PC-3 (cell line): ENCODE measurements around the gene RBM10. TPM values are rescaled to one million over a fixed set of nuclear protein-coding genes. Genes with fewer than 3 reads are reported as not detected.

ENCODE experiments used
- ATAC-seq: fragments of 200-7000 bp; cut with Tn5 transposase; 2 replicates; pipeline ENCODE4 v1.9.1; 2020; ENCODE audit warnings: mild to moderate bottlenecking, moderate library complexity
- BruUV-seq: library from RNA; stranded (reverse); fragments of 400-500 nt; replicated peaks from 2 replicates; lab custom pipeline; 2021; lab: Mats Ljungman, UMichigan
- CTCF ChIA-PET: fragments of 300-600 bp; sonication (Branson Sonifier 250); formaldehyde crosslinking; loops from one replicate; lab custom pipeline; 2022; ENCODE audit warnings: antibody characterized with exemption; lab: Charles Lee
- POLR2A ChIA-PET: fragments of 300-600 bp; sonication (Branson Sonifier 250); formaldehyde crosslinking; loops from one replicate; lab custom pipeline; 2022; ENCODE audit warnings: antibody characterized with exemption; ENCODE audit not compliant: unreplicated experiment; lab: Charles Lee
- DNase-seq: peaks from one replicate; pipeline ENCODE4 v3.0.0-alpha.2; 2015
- H2AFZ ChIP-seq: fragments of 300-600 bp; sonication (generic); 2 replicates; pipeline ENCODE4 v1.6.0; 2016; ENCODE audit warnings: antibody characterized with exemption, low read length
- H3F3A ChIP-seq: fragments of 300-600 bp; sonication (generic); one replicate; pipeline ENCODE4 v1.6.0; 2017; ENCODE audit warnings: antibody characterized with exemption, low read length, control low read depth, mild to moderate bottlenecking; ENCODE audit not compliant: unreplicated experiment
- H3K27ac ChIP-seq: fragments of 300-600 bp; sonication (generic); 2 replicates; pipeline ENCODE4 v1.5.1; 2016; ENCODE audit warnings: mild to moderate bottlenecking, low read length
- H3K27me3 ChIP-seq: fragments of 300-600 bp; sonication (generic); 2 replicates; pipeline ENCODE4 v1.6.1; 2016; ENCODE audit warnings: low read length, mixed read lengths
- H3K36me3 ChIP-seq: fragments of 300-600 bp; sonication (generic); 2 replicates; pipeline ENCODE4 v1.6.1; 2016; ENCODE audit warnings: low read depth, mixed run types, low read length, mixed read lengths
- H3K4me1 ChIP-seq: fragments of 300-600 bp; sonication (generic); 2 replicates; pipeline ENCODE4 v1.5.1; 2016; ENCODE audit warnings: low read length; ENCODE audit not compliant: insufficient read depth
- H3K4me2 ChIP-seq: fragments of 300-600 bp; sonication (generic); 2 replicates; pipeline ENCODE4 v1.6.0; 2016; ENCODE audit warnings: low read length
- H3K4me3 ChIP-seq: fragments of 300-600 bp; sonication (generic); 2 replicates; pipeline ENCODE4 v1.5.1; 2016; ENCODE audit warnings: mild to moderate bottlenecking, low read length, mixed read lengths
- H3K79me2 ChIP-seq: fragments of 300-600 bp; sonication (generic); 2 replicates; pipeline ENCODE4 v1.6.1; 2017; ENCODE audit warnings: low read length, mixed read lengths
- H3K9ac ChIP-seq: fragments of 300-600 bp; sonication (generic); 2 replicates; pipeline ENCODE4 v1.6.0; 2016; ENCODE audit warnings: mild to moderate bottlenecking, low read length
- H3K9me2 ChIP-seq: fragments of 300-600 bp; sonication (generic); replicated peaks from 2 replicates; pipeline ENCODE4 v1.6.1; 2016; ENCODE audit warnings: mixed run types, low read length, mixed read lengths
- H3K9me3 ChIP-seq: fragments of 300-600 bp; sonication (generic); 2 replicates; pipeline ENCODE4 v1.6.1; 2016; ENCODE audit warnings: low read length, mixed read lengths
- H4K20me1 ChIP-seq: fragments of 300-600 bp; sonication (generic); 2 replicates; pipeline ENCODE4 v1.6.1; 2016; ENCODE audit warnings: low read length, mixed read lengths
- EZH2 ChIP-seq: fragments of 300-600 bp; sonication (generic); IDR thresholded peaks from one replicate; pipeline ENCODE4 v1.6.1; 2017; ENCODE audit warnings: antibody characterized with exemption, mild to moderate bottlenecking, low read length; ENCODE audit not compliant: unreplicated experiment
- EZH2phosphoT487 ChIP-seq: fragments of 300-600 bp; sonication (generic); IDR thresholded peaks from 2 replicates; pipeline ENCODE4 v1.6.1; 2018; ENCODE audit warnings: mild to moderate bottlenecking, antibody characterized with exemption, low read length, borderline replicate concordance
- intact Hi-C: fragments of 100-400 bp; cut with micrococcal nuclease; formaldehyde crosslinking; loops from 2 replicates; pipeline ENCODE4 v1.9.0; 2023
- total RNA-seq: library from RNA; depleted of rRNA; stranded (reverse); fragments of >200 nt; gene quantifications from 2 replicates; pipeline ENCODE4 v1.2.3, GENCODE V29; 2014
- TF ChIP-seq, protein P1 (sequence below): fragments of 300-600 bp; sonication (generic); conservative IDR thresholded peaks from 2 replicates; pipeline ENCODE4 v1.5.1; 2017; ENCODE audit warnings: antibody characterized with exemption, low read depth, mild to moderate bottlenecking, low read length

Gene RBM10
- total RNA-seq, 1 experiment from 2014 or later, result 71.5 TPM

DNA sequence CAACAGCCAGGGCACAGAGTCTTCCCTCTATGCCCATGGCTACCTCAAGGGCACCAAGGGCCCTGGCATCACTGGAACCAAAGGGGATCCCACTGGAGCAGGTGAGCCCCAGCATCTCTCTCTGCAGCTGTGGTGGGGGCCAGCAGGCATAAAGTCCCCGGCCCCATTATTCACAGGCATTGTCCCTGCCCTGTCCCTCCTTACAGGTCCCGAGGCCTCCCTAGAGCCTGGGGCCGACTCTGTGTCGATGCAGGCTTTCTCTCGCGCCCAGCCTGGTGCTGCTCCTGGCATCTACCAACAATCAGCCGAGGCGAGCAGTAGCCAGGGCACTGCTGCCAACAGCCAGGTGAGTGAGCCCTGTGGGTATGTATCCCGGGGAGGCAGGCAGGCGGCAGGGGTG is 36.3 kb downstream of the RBM10 start:
- no TSS peak for BruUV-seq
- H2AFZ ChIP-seq, result no peak overlapping the region
- H3K9me2 ChIP-seq, result no peaks in the 10 kb centered on the region
- CTCF ChIA-PET, result no interaction called here
- H3K36me3 ChIP-seq, result peaks cover 23% of the 10 kb centered on the region
- H3K9me3 ChIP-seq, result no peaks in the 10 kb centered on the region
- POLR2A ChIA-PET, result no interaction called here
- intact Hi-C loops, result no loop called here
- no peaks in the 10 kb centered on the region for H3K27me3 ChIP-seq
- TF ChIP-seq, protein P1, sequence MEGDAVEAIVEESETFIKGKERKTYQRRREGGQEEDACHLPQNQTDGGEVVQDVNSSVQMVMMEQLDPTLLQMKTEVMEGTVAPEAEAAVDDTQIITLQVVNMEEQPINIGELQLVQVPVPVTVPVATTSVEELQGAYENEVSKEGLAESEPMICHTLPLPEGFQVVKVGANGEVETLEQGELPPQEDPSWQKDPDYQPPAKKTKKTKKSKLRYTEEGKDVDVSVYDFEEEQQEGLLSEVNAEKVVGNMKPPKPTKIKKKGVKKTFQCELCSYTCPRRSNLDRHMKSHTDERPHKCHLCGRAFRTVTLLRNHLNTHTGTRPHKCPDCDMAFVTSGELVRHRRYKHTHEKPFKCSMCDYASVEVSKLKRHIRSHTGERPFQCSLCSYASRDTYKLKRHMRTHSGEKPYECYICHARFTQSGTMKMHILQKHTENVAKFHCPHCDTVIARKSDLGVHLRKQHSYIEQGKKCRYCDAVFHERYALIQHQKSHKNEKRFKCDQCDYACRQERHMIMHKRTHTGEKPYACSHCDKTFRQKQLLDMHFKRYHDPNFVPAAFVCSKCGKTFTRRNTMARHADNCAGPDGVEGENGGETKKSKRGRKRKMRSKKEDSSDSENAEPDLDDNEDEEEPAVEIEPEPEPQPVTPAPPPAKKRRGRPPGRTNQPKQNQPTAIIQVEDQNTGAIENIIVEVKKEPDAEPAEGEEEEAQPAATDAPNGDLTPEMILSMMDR, result no peak
- TF ChIP-seq EZH2, result no peak
- TF ChIP-seq EZH2phosphoT487, result no peak
- H3K4me2 ChIP-seq, result no peak overlapping the region
- no peak overlapping the region for H3K27ac ChIP-seq
- no peak for DNase-seq
- no peaks in the 10 kb centered on the region for H4K20me1 ChIP-seq
- no peak overlapping the region for H3K9ac ChIP-seq
- H3F3A ChIP-seq, result no peaks in the 10 kb centered on the region
- no peak overlapping the region for H3K4me3 ChIP-seq
- peaks cover 4% of the 10 kb centered on the region; the same call in 1 of the 2 replicates for H3K4me1 ChIP-seq
- H3K79me2 ChIP-seq, result no peaks in the 10 kb centered on the region
- ATAC-seq, result no peak

DNA sequence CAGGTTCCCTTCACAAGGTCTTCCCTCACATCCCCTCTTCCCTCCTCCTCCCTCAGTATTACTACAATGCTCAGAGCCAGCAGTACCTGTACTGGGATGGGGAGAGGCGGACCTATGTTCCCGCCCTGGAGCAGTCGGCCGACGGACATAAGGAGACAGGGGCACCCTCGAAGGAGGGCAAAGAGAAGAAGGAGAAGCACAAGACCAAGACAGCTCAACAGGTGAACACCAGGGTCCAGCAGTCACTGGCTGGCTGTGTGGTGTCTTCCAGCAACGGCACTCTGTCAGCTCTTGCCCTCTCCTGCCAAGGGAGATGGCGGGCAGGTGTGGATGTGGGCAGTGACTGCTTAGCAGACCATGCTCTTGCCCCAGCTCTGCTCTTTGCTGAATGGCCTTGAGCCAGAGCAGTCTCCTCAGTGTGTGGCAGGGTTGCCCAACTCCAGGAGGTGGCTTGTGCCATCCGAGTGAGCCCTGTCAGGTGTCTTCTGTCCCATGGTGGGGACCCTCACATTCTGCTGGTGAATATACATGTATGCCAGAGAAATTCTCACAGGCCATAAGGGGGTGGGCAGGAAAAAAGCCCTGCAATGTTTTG is 37.2 kb downstream of the RBM10 start:
- CTCF ChIA-PET, result no interaction called here
- Histone ChIP-seq H4K20me1 (no peaks in the 10 kb centered on the region), H3K79me2 (no peaks in the 10 kb centered on the region), H2AFZ (no peak overlapping the region), H3K9me3 (no peaks in the 10 kb centered on the region), H3K9ac (no peak overlapping the region), H3K4me3 (no peak overlapping the region), H3K4me1 (peaks cover 4% of the 10 kb centered on the region; the same call in 1 of the 2 replicates), H3K36me3 (peaks cover 22% of the 10 kb centered on the region), H3F3A (no peaks in the 10 kb centered on the region), H3K27me3 (no peaks in the 10 kb centered on the region), H3K9me2 (no peaks in the 10 kb centered on the region), H3K4me2 (no peak overlapping the region), H3K27ac (no peak overlapping the region)
- TF ChIP-seq EZH2phosphoT487 (no peak), EZH2 (no peak)
- TF ChIP-seq, protein P1, result no peak
- no TSS peak for BruUV-seq
- DNase-seq, result no peak
- intact Hi-C loops, result no loop called here
- POLR2A ChIA-PET, result no interaction called here
- no peak for ATAC-seq

DNA sequence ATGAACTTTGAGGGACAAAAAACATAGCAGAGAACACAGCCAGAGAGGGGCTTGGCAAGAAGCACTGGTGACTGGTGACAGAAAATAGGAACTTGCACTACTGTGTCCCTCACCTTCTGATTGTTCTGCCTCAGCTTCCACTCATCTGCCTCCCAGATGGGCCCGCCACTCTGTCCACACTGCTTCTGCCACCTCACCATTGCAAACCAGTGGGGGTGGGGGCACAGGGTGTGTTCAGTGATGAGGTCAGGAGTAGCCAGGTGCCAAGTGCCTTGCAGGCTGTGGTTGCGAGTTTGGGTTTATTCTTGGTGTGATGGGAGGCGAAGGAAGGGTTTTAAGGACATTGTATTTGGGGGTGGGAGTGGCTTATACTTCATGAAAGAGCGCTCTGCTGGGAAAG is 39.5 kb downstream of the RBM10 start:
- Histone ChIP-seq H3K27ac (no peak overlapping the region), H3K79me2 (no peaks in the 10 kb centered on the region), H3K9me2 (no peaks in the 10 kb centered on the region), H3K36me3 (peaks cover 15% of the 10 kb centered on the region), H3K27me3 (no peaks in the 10 kb centered on the region), H3K4me3 (no peak overlapping the region), H3K9ac (no peak overlapping the region), H2AFZ (no peak overlapping the region), H4K20me1 (no peaks in the 10 kb centered on the region), H3F3A (no peaks in the 10 kb centered on the region), H3K4me2 (no peak overlapping the region), H3K9me3 (no peaks in the 10 kb centered on the region), H3K4me1 (no peaks in the 10 kb centered on the region)
- DNase-seq (no peak), ATAC-seq (no peak)
- BruUV-seq, result no TSS peak
- POLR2A ChIA-PET, result no interaction called here
- intact Hi-C loops, result no loop called here
- TF ChIP-seq EZH2 (no peak), EZH2phosphoT487 (no peak)
- TF ChIP-seq, protein P1, result no peak
- CTCF ChIA-PET, result no interaction called here
